Left lobe of liver (tissue), 2 donors: ENCODE data around the gene BORCS8. TPM values are rescaled to one million over a fixed set of nuclear protein-coding genes. Genes with fewer than 3 reads are reported as not detected.
"Not testable (repeated sequence)": the region's sequence is repeated elsewhere in the genome, so short reads cannot be mapped to it uniquely, and the experiment has no call there.

ENCODE experiments used
- ATAC-seq: fragments of 200-7000 bp; cut with Tn5 transposase; one replicate; pipeline ENCODE4 v1.9.1; 2020; ENCODE audit warnings: mild to moderate bottlenecking, moderate library complexity
- DNase-seq: peaks from one replicate; pipeline ENCODE4 v3.0.0-alpha.2; 2020; ENCODE audit warnings: low spot score
- total RNA-seq: library from RNA; stranded (reverse); gene quantifications from one replicate; pipeline ENCODE4 v1.2.1, GENCODE V29; 2021
- donor health status: DM: no; HTN: no; CAD: no; lungs with moderate emphysema.
- donor health status: DM: no; HTN: yes; CAD: no.

Gene BORCS8
- total RNA-seq, 1 donor from 2014 or later, result 13.3 TPM

GRCh38 chr19:19185853-19186740 lies 5.9 kb downstream of the BORCS8 start:
- ATAC-seq, result peak; percentile 90
- no peak for DNase-seq

- ATAC-seq (no peak), DNase-seq (no peak)
These were observed 10.4 kb downstream of the BORCS8 start for GRCh38 chr19:19181488-19181998.

- DNase-seq (no peak), ATAC-seq (no peak)
These were observed 12.2 kb downstream of the BORCS8 start for GRCh38 chr19:19179548-19180441.

GRCh38 chr19:19176950-19177349 lies 15.0 kb downstream of the BORCS8 start:
- ATAC-seq (no peak), DNase-seq (no peak)

GRCh38 chr19:19173243-19173642 lies 18.7 kb downstream of the BORCS8 start:
- not testable (repeated sequence) for ATAC-seq, DNase-seq

GRCh38 chr19:19171821-19172532 lies 20.0 kb downstream of the BORCS8 start:
- DNase-seq, result no peak
- ATAC-seq, result peak; percentile 56

- DNase-seq (no peak), ATAC-seq (no peak)
These were observed 20.9 kb downstream of the BORCS8 start for GRCh38 chr19:19170873-19171672.

- peak; percentile 69 for DNase-seq
These were observed 21.7 kb downstream of the BORCS8 start, which contains the start of gene MEF2B for GRCh38 chr19:19170053-19170872. Gene MEF2B (minus strand): TSS chr19:19170263. CDS start chr19:19150735, 19,528 bp downstream.

GRCh38 chr19:19169236-19170052 lies 22.5 kb downstream of the BORCS8 start:
- no peak for DNase-seq
- no peak for ATAC-seq

More at GRCh38 chr19:19170053-19170872, 21.7 kb downstream of the BORCS8 start, which contains the start of gene MEF2B:
- peak; percentile 82 for ATAC-seq

- ATAC-seq (no peak), DNase-seq (no peak)
These were observed 24.3 kb downstream of the BORCS8 start for GRCh38 chr19:19167612-19168011.

- ATAC-seq (no peak), DNase-seq (no peak)
These were observed 26.6 kb downstream of the BORCS8 start for GRCh38 chr19:19165396-19165795.

GRCh38 chr19:19162495-19162894 lies 29.5 kb downstream of the BORCS8 start:
- ATAC-seq (no peak), DNase-seq (no peak)

GRCh38 chr19:19160461-19161035 lies 31.4 kb downstream of the BORCS8 start:
- ATAC-seq (no peak), DNase-seq (no peak)

GRCh38 chr19:19159534-19159933 lies 32.4 kb downstream of the BORCS8 start:
- no peak for DNase-seq
- ATAC-seq, result no peak

GRCh38 chr19:19157808-19158207 lies 34.1 kb downstream of the BORCS8 start:
- ATAC-seq (peak; percentile 73), DNase-seq (no peak)

GRCh38 chr19:19155495-19156219 lies 36.3 kb downstream of the BORCS8 start:
- ATAC-seq, result no peak
- no peak for DNase-seq
